Fibroblast of the aortic adventitia (primary cell): Measurements from ENCODE around the gene EIF2S3B. TPM values are rescaled to one million over a fixed set of nuclear protein-coding genes. Genes with fewer than 3 reads are reported as not detected.

ENCODE experiments used
- DNase-seq: peaks from one replicate; pipeline ENCODE4 v3.0.0-alpha.2; 2010; ENCODE audit warnings: low read depth
- H3K4me3 ChIP-seq: 2 replicates; pipeline ENCODE4 v1.5.1; 2011; ENCODE audit warnings: low read depth, mild to moderate bottlenecking, control low read depth, low read length, moderate library complexity
- CTCF ChIP-seq: IDR thresholded peaks from 2 replicates; pipeline ENCODE4 v1.5.1; 2011; ENCODE audit warnings: mild to moderate bottlenecking, low read length, control low read depth, inconsistent platforms; ENCODE audit not compliant: insufficient read depth
- small RNA-seq: library from RNA; depleted of rRNA; stranded (forward); fragments of <200 nt; gene quantifications from one replicate; pipeline ENCODE3, GENCODE V24; 2012
- total RNA-seq: library from RNA; depleted of rRNA; stranded (reverse); fragments of >200 nt; gene quantifications from 2 replicates; pipeline ENCODE4 v1.2.3, GENCODE V29; 2012; ENCODE audit warnings: low replicate concordance

EIF2S3B gene
- total RNA-seq, 1 donor = 7.1 TPM

GRCh38 chr12:10553148-10553547, 47.5 kb downstream of the EIF2S3B start:
- no peak for DNase-seq
- no peak for TF ChIP-seq CTCF
- no peak overlapping the region for H3K4me3 ChIP-seq

DNA sequence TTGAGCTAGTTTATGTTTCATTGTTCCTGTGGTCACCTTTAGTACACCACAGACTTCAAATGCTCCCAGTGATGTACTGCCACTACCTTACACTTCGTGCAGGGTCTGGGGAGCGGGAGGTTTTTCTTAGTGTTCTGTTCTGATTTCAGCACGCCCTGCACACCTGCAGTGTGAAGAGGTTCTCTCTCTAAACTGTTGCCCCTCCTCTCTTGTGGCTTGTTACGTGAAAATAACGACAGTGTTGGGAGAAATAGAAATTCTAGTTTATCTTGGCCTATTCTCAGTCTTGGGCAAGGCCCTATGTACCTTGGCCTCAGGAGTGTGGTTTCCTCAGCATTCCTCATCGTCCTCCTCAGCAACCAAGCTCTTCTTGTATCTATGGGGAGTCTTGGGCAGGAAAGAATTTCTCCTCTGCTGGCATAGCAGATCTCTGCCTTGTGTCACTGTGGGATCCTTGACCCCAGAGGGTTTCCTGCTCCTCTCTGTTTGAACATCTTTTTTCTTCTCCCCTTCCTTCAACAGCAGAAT, 48.6 kb downstream of the EIF2S3B start:
- no peak for DNase-seq
- no peak overlapping the region for H3K4me3 ChIP-seq
- TF ChIP-seq CTCF = no peak

- TF ChIP-seq CTCF = no peak
- DNase-seq = no peak
These were observed 49.2 kb downstream of the EIF2S3B start for GRCh38 chr12:10554756-10555481.

DNA sequence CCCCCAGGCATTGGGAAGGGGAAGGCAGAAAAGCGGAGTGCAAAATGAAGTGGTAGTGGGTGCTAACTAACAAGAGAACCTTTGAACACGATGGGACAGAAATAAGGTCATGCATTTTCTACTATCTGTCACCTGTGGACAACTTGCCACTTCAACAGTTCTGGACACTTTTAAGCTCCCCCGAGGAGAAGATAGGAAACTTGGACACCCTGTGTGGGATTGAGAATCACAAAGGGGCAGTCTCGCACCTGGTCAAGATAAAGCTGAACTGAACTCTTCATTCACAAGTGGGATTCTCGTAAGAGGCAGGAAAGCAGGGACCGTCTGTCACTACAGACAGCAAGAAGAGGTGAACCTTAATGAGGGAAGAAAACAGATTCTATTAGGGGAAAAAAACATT, 51.6 kb downstream of the EIF2S3B start:
- H3K4me3 ChIP-seq = no peak overlapping the region
- TF ChIP-seq CTCF = no peak
- DNase-seq = no peak

More at GRCh38 chr12:10554756-10555481, 49.2 kb downstream of the EIF2S3B start:
- no peak overlapping the region for H3K4me3 ChIP-seq

DNA sequence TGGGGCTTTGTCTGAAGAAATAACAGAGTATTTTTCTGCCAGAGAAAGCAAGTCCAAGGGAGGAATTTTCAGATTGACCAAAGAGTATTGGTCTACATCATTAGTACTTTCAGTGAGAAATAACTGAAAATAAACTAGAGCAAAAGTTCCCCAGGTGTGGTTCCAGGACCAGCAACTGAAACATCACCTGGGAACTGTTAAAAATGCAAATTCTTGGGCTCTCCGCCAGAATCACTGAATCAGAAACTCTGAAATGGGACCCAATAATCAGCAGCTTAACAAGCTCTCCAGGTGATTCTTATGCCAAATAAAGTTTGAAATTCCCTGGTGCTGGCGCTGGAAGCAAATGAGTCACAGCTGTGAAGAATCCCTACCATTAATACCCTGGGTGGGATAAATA, 52.1 kb downstream of the EIF2S3B start:
- DNase-seq = no peak
- H3K4me3 ChIP-seq = no peak overlapping the region
- no peak for TF ChIP-seq CTCF

Small RNA genes lying within 50 kb of the gene (small RNA-seq; reads per million reads assigned to genes)
- not detected for gene SLC25A39P2

Other genes starting within 250 kb of the EIF2S3B start
- 0.16 and 0.45 TPM in 2 replicates for gene KLRD1, start 198.0 kb upstream of the EIF2S3B start, total RNA-seq
- not detected in 2 replicates for gene KLRK1, start 115.8 kb upstream of the EIF2S3B start, total RNA-seq
- gene KLRC4, start 96.1 kb upstream of the EIF2S3B start, total RNA-seq = not detected in 2 replicates
- not detected in 2 replicates for gene KLRC3, start 85.3 kb upstream of the EIF2S3B start, total RNA-seq
- gene KLRC2, start 69.9 kb upstream of the EIF2S3B start, total RNA-seq = not detected in 2 replicates
- gene KLRC1, start 52.5 kb upstream of the EIF2S3B start, total RNA-seq = not detected in 2 replicates
- gene MAGOHB, start 107.7 kb downstream of the EIF2S3B start, total RNA-seq = 31.7 and 36.6 TPM in 2 replicates
- 0.27 TPM in 1 of 2 replicates, not detected in the other for gene STYK1, start 168.2 kb downstream of the EIF2S3B start, total RNA-seq
- 139 and 191 TPM in 2 replicates for gene YBX3, start 217.4 kb downstream of the EIF2S3B start, total RNA-seq